ENCODE measurements around the gene CHAT.

Gene CHAT

DNA sequence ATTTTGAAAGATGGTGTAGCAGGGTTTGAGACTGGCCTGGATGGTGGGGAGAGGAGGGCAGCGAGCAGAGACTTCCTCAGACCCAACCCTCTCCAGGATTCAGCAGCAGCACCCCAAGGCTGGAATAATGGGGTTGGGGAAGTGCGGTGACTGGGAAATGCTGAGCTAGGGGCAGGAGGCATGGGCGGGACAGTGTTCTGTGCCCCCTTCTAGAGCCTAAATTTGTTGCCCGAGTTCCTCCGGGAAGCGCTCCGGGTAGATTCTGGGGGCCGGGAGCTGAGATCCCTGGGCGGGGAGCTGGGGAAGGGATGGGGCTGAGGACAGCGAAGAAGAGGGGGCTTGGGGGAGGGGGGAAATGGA, at the start of gene CHAT:
Gene CHAT (plus strand): TSS at position 156 of the 360 bp plus-strand sequence. CDS start 153 bp downstream, at position 309.
- DNase-seq (ENCODE audit: low spot score): no peak

DNA sequence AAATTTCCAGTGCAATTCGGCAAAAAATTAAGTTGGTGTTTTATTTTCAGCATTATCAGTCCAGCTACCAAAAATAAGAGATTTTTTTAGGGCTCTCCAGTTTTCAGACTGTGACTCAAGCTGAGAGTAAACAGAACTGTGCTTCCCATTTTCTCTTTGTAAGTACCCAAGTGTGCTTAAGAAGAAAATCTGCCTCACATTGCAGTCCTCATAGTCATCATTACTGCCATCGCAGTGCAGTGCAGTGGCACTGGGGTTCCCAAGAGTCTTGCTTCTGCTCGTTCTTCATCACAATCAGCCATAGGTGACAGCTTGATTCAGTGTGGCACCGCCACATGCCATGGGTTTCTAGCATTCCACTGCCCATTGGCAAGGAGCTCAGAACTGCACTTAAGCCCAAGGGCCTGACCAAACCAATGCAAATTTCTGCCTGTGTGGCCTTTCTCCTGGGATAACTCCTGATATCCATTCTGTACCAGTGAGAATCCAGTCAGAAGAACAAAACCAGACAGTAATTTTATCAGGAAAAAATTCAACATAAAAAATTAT, 49.3 kb upstream of the CHAT start:
- DNase-seq (ENCODE audit: low spot score): no peak

DNA sequence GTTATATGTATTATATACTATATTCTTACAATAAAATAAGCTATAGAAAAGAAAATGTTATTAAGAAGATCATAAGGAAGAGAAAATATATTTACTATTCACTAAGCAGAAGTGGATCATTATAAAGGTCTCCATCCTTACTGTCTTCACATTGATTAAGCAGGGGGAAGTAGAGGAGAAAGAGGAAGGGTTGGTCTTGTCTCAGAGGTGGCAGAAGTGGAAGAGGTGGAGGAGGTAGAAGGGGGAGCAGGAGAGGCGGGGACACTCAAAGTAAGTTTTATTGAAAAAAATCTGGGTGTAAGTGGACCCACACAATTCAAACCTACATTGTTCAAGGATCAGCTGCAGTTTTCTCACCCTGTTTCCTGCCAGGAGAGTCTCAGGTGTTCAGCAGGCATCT, 46.0 kb upstream of the CHAT start:
- no peak for DNase-seq (ENCODE audit: low spot score)

DNA sequence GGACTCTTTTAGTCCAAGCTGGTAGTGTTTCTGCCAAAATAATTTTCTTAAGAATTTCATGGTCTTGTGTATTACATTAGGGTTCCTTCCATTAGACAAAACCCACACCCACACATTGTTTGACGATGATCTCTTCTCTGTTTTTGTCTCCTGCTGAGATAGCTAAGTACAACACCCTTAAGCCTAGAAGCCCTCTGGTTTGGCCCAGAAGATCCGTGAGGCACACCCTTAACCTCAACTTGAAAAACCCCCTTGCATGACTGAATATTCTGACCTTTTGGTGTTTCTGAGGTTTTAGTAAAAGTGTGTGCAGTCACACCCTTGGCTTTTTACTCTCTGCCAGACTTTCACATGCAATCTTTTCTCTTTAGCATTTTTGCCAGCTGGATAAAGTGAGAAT, 45.6 kb upstream of the CHAT start:
- DNase-seq (ENCODE audit: low spot score): no peak

DNA sequence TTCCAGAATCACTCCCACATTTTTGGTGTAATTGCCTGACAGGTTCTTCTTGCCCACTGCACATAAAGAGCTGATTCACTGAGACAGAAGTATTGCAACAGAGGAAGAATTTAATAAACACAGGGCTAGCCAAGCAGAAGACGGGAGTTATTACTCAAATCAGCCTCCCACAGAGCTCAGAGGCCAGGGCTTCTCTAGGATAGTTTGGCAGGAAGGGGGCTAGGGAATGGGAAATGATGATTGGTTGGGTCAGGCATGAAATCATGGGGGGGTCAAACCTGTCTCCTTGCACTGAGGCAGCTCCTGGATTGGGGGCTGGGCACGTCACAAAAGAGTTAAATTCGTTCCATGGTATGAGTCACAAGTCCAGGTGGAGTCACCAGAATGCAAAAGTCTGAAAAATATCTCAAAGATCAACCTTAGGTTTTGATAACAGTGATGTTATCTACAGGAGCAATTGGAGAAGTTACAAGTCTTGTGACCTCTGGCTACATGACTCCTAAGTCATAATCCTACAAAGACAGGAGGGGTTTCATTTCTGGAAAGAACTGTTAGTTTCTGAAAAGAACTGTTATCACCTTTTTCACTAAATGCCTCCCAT, 44.7 kb upstream of the CHAT start:
- DNase-seq (ENCODE audit: low spot score): no peak

DNA sequence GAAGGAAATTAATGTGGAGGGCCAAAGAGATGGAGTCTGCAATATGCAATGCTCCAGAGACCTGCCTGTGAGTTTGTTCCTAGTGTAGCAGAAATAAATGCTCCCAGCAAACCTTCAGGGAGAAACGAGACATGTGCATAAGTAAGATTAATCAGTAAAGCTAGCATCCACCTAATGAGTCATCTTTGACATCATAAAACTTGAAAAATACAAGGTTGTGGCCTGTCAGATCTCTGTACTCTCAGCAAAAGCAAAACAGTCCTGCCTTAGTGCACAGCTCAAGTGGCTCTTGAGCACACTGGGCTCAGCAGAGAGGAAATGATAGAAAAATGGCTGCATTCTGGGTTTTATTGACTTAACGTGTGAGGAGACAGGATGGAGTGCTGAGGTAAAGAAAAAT, 42.4 kb upstream of the CHAT start:
- no peak for DNase-seq (ENCODE audit: low spot score)

DNA sequence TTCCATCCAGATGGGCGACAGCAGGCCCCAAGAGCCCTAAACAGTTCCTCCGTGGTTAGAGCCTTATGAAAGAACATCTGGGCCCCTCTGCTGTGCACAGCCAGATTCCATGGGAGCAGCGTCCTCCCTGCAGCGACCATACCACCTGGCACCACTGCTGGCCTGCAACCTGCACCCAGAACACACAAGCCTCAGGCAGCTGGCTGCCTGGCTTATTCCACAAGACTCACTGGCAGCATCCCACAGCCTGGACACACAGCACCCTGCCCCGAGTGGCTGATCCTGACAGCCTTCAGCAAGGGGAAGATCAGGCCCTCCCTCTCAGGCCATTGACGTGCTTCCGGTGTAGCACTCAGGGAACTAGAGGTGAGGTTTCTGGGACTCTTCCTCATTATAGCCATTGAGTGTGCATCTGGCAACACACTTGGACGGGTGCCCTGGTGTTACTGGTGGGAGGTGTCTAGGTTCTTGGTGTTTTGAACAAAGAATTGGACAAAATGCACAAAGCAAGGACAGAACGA, 41.2 kb upstream of the CHAT start:
- DNase-seq (ENCODE audit: low spot score): no peak

DNA sequence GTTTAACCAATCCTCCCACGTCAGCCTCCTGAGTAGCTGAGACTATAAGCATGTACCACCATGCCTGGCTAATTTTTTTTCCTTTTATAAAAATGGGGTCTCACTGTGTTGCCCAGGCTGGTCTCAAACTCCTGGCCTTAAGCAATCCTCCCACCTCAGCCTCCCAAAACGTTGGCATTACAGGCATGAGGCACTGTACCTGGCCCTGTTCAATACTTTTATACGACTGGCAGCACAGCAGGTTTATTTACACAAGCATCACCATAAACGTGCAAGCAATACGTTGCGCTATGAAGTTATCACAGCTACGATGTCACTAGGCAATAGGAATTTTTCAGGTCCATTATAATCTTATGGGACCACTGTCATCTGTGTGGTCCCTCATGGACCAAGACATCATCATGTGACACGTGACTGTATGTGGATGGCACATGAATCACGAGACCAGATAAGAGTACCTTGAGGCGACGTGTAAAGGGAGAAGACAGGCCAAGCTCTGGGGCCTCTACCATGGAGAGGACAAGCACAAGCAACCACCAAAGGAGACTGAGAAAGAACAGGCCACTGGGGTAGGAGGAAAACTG, 38.3 kb upstream of the CHAT start:
- no peak for DNase-seq (ENCODE audit: low spot score)

DNA sequence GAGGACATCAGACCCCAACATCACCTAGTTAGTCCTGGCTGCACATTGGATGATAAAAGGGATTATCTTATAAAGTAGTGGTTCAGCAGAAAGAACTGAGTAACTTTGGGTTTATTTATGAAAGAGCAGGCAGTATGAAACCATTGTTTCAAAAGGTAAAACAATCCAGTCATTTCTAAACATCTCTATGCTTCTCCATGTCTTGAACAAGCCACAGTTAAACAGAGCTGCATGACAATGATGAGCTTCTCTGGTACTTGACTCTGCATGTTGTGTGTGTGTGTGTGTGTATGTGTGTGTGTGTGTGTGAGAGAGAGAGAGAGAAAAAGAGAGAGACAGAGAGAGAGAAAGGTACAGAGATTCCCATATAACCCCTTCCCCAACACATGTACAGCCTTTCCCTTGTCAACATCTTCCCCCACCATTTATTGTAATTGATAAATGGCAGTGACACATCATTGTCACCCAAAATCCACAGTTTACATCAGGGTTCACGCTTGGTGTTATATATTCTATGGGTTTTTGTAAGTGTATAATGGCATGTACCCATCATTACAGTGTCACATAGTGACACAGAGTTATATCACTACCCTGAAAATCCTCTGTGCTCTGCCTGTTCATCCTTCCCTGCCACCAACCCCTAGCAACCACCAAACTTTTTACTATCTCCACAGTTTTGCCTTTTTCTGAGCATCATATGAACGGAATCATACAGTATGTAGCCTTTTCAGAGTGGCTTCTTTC, 36.5 kb upstream of the CHAT start:
- DNase-seq (ENCODE audit: low spot score): no peak

DNA sequence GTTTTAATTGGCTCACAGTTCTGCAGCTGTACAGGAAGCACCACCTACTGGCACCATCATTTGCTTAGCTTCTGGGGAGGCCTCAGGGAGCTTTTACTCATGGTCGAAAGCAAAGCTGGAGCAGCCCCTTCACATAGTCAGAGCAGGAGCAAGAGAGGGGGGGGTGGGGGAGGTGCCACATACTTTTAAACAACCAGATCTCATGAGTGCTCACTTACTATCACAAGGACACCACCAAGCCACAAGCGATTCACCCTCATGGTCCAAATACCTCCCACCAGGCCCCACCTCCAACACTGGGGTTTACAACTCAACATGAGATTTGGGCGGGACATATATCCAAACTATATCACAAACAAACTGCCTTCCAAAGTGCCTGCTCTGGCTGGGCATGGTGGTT, 35.4 kb upstream of the CHAT start:
- DNase-seq (ENCODE audit: low spot score): no peak

DNA sequence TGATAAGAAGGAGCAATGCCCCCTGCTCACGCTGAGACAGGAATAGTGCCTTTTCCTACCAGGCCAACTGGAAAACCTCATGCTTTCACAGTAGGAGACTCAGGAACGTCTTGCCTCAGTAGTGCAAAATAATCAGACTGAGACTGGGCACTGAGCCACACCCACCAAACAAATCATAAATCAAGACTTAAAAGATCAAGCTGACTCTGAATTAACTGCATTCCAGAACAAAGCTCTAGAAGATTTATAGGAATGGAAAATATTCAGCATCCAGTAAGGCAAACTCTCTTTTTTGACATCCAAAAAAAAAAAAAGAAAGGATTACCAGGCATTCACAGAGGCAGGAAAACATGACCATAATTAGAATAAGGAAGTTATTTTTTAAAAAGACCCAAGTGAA, 34.2 kb upstream of the CHAT start:
- DNase-seq (ENCODE audit: low spot score): no peak

DNA sequence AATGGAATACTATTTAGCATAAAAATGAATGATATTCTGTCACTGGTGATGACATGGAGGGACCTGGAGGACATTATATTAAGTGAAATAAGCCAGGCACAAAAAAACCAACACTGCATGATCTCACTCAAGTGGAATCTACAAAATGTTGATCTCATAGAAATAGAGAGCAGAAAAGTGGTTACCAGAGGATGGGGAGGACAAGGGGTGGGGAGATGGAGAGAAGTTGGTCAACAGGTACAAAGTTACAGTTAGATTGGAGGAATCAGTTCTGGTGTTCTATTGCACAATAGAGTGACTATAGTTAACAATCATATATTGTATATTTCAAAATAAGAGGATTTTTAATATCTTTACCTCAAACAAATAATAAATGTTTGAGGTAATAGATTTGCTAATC, 28.4 kb upstream of the CHAT start:
- no peak for DNase-seq (ENCODE audit: low spot score)

DNA sequence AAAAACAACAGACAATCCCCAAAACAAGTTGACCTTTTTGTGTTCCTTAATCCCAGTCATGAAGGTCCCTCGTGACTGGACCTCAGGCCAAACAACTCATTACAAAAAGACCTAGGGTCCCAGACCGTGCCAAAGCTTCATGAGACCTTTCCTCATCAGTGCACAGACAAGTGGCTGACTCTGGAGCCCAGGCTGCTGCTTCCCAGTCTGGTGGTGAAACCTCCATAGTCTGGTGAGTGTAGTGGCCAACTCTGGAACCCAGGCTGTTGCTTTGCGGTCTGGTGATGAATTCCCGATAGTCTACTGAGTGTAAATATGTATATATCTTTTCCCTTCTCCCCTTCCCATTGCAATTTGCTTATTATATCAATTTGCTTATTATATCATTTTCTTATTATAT, 25.9 kb upstream of the CHAT start:
- no peak for DNase-seq (ENCODE audit: low spot score)

DNA sequence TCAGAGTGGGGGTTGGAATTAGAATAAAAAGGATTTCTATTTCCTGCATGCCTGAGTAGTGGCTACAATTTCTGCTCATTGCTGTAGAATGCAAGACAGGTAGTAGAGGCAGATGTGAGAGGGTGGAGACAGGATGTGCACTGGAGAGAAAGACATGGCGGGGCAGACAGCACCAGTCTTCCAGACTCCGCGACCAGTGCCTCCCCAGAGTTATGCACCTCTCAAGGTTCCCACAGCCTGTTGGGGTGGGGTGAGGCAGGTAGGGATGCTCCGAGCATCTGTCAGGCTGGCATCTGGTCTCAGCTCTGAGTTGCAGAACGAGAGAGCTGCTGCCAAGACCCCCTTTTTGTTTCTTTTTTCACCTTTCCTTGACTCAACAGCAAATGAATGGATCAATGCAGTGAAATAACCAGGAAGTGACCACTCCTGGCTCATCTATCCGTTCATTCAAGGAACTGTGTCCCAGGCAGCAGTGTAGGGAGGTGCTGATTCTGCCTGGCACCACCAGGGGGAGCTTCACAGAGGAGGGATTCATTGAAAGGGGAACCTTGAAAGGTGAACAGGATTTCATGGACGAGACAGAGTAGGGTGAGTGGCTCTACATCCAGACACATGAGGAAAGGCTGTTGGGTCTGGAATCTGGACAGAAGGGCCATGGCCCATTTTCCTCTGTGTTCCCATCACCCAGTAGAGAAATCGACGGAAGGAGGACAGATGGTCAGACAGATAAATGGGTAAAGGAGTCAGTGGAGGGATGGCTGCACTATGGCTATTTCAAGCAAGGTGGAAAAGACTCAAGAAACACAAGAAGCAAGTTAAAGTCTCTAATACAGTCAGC, 20.9 kb upstream of the CHAT start:
- DNase-seq (ENCODE audit: low spot score): peak; percentile 35

DNA sequence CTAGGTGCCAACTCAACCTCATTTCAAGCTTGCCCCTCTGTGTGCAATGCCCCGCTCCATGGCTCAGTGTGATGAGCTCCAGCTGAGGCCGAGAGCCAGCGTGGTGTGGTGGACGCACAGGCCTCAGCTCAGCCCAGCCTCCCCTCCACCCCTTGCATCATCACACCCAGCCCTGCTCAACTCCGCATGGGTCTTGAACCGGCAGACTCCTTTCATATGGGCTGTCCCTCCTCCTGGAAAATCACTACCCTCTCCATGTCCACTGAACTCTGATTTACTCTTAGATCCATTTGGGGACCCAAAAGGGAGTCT, 20.3 kb upstream of the CHAT start:
- DNase-seq (ENCODE audit: low spot score): no peak

DNA sequence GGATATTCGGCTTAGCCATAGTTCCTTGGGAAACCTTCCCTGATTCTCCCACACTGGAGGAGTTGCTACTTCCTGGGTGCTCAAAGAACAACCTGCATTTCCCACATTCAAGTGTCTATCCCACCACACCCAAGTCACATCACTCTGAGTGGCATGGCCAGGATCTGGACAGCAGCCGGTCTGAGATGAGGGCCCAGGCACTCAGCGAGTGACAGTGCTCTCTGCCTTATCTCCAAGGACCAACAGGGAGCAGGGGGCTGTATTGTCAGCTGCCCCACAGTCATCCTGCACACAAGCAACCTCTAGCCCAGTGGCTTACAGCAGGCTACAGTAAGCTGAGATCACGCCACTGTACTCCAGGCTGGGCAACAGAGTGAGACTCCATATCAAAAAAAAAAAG, 19.8 kb upstream of the CHAT start:
- no peak for DNase-seq (ENCODE audit: low spot score)

DNA sequence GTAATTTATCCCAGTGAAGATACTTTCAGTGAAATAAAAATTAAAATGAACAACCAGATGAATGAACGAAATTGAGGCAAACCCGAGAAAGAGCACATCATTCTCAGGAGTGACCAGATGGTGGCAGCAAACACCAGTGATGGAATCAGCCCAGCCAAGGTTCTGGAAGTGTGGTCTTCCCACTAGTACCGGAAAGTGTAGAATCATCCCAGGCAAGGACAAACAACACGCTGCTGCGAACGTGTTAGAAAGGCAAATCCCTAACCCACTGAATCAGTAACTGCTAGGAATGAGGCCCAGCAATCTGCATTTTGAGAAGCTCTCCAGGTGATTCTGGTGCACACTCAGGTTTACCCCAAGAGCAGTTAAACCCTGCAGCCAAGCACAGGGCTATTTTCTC, 19.2 kb upstream of the CHAT start:
- peak; percentile 14 for DNase-seq (ENCODE audit: low spot score)

DNA sequence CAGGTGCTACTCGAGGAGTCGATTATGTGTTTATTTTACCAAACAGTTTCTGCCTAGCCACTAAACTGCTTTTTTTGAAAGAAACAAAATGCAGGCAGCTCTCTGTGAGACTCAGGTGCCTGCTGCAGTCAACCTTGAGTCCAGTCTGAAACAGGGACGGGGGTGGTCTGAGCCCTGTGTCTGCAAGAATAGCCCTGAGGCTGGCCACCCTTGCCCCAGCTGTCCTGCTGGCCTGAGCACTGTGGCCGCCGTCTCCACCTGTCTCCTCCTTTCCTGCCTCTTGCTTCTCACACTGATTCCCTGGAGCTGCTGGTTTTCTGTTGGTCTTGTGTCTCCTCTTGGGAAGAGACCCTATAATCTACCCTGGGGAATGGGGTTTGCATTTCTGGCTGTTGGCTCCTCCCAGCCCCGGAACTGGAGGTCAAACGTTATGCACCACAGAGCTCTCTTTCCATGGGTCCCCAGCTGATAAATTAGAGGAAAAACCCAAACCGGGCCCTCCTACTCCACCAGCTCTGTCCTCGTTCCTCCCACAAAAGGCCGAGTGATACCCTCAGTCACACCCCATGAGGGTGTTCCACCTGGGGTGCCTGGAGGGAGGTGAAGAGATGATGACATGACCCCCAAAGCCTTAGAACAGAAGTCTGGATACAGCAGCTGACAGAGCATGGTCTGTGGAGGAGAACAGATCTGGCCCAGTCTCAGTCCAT, 18.7 kb upstream of the CHAT start:
- no peak for DNase-seq (ENCODE audit: low spot score)

DNA sequence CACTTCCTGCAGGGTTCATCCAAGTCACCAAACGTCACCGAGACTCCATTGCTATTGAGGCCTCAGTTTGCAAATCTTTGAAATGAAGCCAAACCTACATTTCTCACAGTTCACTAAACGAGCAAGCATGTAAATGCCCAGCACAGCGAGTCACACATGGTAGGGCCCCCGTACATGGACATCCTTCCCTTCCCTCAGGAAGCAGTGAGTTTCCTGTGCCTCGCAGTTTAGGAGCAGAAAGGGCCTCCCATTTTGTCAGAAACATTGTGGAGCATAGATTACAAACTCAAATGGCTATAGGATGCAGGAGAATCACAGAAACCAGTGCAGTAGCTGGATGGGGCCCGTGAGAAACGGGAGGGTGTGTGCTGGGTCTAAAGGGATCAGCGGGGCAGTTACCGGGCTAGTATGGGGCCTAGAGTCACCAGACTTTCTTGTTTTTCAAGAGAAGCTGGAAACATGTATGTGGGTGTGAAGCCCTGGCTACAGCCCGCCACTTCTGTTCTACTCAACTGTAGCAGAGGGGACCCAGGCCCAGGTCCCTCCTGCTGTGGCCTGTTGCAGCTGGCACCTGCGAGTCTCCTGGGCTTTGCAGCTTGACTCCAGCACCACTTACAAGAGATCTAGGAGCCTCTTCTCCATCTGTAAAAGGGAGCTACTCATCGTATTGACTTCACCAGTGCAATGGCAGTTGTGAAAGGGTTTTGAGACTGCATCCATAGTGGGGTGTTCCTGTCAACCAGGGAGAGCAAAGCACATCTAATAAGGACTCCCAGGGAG, 17.9 kb upstream of the CHAT start:
- no peak for DNase-seq (ENCODE audit: low spot score)

DNA sequence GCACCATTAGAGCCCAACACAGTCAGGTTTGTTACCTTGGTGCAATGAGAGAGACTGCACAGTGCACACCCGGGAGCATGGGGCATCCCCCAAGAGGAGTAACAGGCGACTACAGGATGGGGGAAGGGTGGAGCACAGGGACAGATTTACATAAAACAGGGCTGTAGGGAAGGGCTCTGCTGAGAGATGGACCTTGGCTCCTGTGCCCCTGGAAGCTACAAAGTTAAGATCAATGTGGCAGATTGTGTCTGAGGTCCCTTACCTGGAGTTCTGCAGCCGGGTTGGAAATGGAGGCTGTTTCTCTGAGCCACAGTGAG, 17.4 kb upstream of the CHAT start:
- no peak for DNase-seq (ENCODE audit: low spot score)

DNA sequence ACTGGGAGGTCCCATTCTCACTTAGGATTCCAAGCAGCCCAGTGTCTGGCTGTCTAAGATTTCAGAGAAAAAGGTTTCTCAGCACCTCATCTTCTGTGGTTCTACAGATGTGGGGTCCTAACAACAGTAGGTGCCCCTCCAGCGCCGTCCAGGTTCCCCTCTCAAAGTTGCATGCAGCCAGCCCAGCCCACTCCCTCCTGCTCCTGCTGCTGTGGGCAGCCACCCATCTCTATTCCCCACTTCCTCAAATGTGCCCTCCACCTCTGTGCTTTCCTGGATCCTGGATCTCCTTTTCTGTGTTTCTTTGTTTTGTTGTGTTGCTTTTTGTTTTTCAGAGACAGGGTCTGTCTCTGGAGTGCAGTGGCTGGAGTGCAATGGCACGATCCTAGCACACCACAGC, 17.0 kb upstream of the CHAT start:
- no peak for DNase-seq (ENCODE audit: low spot score)
